GM18861 (cell line): ENCODE data around the gene TRAM2.
A peak's percentile ranks its signal among the peaks of the same experiment; 100 is the strongest.

ENCODE experiments used
- ATAC-seq: cut with Tn5 transposase; IDR thresholded peaks from one replicate; pipeline ENCODE4 v1.9.1; 2021; ENCODE audit not compliant: unreplicated experiment

Gene TRAM2

GRCh38 chr6:52533491-52533890, 43.4 kb downstream of the TRAM2 start:
- ATAC-seq: no peak

GRCh38 chr6:52532457-52532856, 44.4 kb downstream of the TRAM2 start:
- ATAC-seq: no peak

GRCh38 chr6:52531834-52532233, 45.0 kb downstream of the TRAM2 start:
- ATAC-seq: no peak

- ATAC-seq: no peak
Observed at GRCh38 chr6:52531396-52531795, 45.5 kb downstream of the TRAM2 start.

GRCh38 chr6:52530351-52530750, 46.5 kb downstream of the TRAM2 start:
- no peak for ATAC-seq

- no peak for ATAC-seq
Observed at GRCh38 chr6:52529311-52529710, 47.5 kb downstream of the TRAM2 start.

- ATAC-seq: no peak
Observed at GRCh38 chr6:52527436-52527835, 49.4 kb downstream of the TRAM2 start.

- no peak for ATAC-seq
Observed at GRCh38 chr6:52526634-52527033, 50.2 kb downstream of the TRAM2 start.

- ATAC-seq: no peak
Observed at GRCh38 chr6:52524918-52525317, 51.9 kb downstream of the TRAM2 start.

- ATAC-seq: no peak
Observed at GRCh38 chr6:52523378-52524142, 53.3 kb downstream of the TRAM2 start.

- ATAC-seq: no peak
Observed at GRCh38 chr6:52522655-52523054, 54.2 kb downstream of the TRAM2 start.

GRCh38 chr6:52522151-52522626, 54.7 kb downstream of the TRAM2 start:
- no peak for ATAC-seq

- no peak for ATAC-seq
Observed at GRCh38 chr6:52519618-52520017, 57.2 kb downstream of the TRAM2 start.

GRCh38 chr6:52518279-52518945, 58.4 kb downstream of the TRAM2 start:
- no peak for ATAC-seq

- ATAC-seq: peak; percentile 97
Observed at GRCh38 chr6:52517502-52518278, 59.2 kb downstream of the TRAM2 start.

GRCh38 chr6:52516943-52517342, 59.9 kb downstream of the TRAM2 start:
- no peak for ATAC-seq

GRCh38 chr6:52516269-52516668, 60.6 kb downstream of the TRAM2 start:
- ATAC-seq: no peak

GRCh38 chr6:52515219-52515960, 61.5 kb downstream of the TRAM2 start:
- no peak for ATAC-seq

- no peak for ATAC-seq
Observed at GRCh38 chr6:52514514-52514913, 62.3 kb downstream of the TRAM2 start.

GRCh38 chr6:52513896-52514295, 63.0 kb downstream of the TRAM2 start:
- no peak for ATAC-seq

GRCh38 chr6:52513464-52513863, 63.4 kb downstream of the TRAM2 start:
- ATAC-seq: no peak
